DND-41 (cell line): ENCODE data around the gene DCAF4.

ENCODE experiments used
- CTCF ChIP-seq: IDR thresholded peaks from 2 replicates; pipeline ENCODE4 v1.5.1; 2012; ENCODE audit warnings: borderline replicate concordance, low read length, moderate library complexity, mild to moderate bottlenecking; ENCODE audit not compliant: poor library complexity, severe bottlenecking; ENCODE audit errors: extremely low read depth
- EZH2 ChIP-seq: IDR thresholded peaks from 3 replicates; pipeline ENCODE4 v1.6.1; 2012; ENCODE audit warnings: borderline replicate concordance, low read depth, mild to moderate bottlenecking, moderate library complexity, low read length, inconsistent platforms; ENCODE audit not compliant: severe bottlenecking

- TF ChIP-seq CTCF (no peak), EZH2 (no peak)
Measured at GRCh38 chr14:72909163-72909562, 17.1 kb upstream of the DCAF4 start.
